Dermis blood vessel endothelial cell (primary cell): ENCODE measurements around the gene NTPCR. TPM values are rescaled to one million over a fixed set of nuclear protein-coding genes. Genes with fewer than 3 reads are reported as not detected.

ENCODE experiments used
- DNase-seq: peaks from one replicate; pipeline ENCODE4 v3.0.0; 2010
- total RNA-seq: library from RNA; depleted of rRNA; stranded (reverse); fragments of >200 nt; gene quantifications from 2 replicates; pipeline ENCODE4 v1.2.3, GENCODE V29; 2014

The NTPCR gene
- total RNA-seq, 1 donor from 2014 or later, result 14.8 TPM

DNA sequence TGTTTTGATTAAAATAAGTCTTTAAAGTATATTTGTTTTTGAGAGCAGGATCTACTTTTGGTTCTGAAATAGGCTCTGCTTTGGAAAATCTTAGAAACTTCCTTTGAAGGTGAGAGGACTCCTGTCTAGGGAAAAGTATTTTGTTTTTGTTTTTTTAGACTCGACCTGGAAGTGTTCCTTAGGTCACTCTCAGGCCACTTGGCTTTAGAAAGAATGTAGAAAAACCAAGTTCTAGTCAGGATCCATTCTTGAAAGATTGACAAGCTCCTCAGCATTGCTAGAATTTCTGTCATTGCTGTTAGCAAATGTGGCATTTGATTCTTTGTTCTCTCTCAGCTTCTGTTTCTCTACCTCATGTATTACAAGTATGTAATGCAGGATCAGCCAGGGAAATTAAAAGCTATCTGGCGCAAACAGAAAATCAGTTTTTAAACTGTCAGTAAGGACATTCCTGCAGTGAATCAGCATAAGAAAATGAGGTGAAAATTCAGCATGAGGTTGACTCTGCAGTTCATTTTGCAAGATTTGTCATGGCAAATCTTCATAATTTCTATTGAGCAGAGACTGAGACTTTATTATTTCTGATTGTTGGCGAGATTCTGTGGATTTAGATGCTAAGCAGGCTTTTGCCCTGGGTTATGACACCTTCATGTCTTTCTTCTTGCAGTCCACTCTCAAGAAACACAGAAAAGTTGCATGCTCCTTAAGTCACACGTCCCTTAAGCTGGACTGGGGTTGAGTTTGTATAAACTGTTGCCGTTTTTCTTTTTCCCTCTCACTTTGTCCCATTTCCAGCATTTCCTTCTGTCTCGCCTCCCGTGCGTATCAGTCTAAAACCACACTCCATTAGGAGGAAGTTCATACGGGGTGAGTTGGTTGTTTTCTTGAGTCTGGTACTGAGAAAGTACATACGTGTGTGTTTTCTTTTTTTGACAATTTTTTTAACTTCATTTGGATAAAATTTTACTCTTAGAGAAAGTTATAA lies 12.6 kb downstream of the NTPCR start:
- DNase-seq, result peak; percentile 33

DNA sequence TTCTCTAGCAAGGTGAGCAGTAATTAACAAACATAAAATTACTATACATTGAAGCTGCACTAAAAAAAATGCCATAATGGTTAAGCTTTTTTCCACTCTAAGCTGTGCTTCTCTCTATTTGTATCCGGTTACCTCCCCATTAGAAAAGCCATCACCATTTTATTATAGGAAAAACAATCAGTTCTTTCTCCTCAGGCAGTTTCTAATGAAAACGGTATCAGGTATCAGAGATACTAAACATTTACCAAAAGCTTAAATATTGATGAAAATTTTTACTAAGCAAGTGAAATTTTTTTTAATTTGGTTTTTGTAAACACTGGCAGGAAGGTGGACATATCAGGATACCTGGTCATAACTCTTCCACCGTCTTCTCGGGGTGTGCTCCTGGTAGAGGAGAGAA lies 14.2 kb downstream of the NTPCR start:
- DNase-seq, result no peak

DNA sequence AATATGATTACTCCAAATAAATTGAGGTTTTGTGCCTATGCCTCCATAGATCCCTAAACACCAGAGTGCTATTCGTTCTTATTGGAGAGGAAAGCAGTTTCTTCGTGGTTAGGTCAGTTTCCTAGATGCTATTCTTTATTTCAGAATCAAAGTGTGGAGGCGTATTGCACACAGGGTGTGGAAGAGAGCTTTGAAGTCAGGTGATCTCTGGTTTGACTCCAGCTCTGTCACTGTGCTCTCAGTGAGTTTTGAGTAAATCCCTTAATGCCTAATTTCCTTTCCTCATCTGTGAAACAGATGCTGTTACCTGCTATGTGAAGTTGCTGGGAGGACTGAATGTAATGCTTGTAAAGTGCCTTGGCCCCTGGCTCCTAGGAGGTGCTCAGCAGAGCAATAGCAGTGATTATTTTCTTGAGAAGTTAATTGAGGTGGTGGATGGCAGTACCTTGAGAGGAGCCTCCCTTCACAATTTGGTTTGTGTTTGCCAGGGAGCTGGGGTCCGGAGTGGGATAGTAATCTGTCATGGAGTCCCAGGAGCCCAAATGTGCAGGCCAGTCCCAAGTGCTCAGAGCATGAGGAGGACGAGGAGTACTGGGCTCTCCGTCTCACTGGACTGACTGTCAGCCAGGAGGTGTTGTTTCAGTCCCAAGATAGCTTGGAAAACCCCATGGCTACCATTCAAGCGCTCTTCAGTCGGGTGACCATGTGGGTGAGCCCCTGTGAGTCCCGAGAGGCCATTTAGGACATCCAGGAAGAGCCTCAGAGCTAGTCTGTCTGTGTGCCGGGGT lies 14.9 kb downstream of the NTPCR start:
- DNase-seq, result no peak

DNA sequence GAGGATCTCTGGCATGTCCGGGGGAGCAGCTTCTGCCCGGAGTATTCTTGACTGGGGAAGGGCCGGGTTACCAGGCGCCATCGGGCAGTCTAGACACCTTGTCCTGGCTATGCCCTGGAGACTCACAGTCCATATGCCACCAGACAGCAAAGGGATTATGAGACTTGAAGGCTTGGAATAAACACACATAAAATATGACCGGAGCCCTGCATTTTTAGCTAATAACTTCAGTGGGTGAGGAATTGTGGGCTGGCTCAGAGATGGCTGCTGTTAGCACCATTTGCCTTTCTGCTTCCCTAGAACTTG lies 15.5 kb downstream of the NTPCR start:
- DNase-seq, result no peak

DNA sequence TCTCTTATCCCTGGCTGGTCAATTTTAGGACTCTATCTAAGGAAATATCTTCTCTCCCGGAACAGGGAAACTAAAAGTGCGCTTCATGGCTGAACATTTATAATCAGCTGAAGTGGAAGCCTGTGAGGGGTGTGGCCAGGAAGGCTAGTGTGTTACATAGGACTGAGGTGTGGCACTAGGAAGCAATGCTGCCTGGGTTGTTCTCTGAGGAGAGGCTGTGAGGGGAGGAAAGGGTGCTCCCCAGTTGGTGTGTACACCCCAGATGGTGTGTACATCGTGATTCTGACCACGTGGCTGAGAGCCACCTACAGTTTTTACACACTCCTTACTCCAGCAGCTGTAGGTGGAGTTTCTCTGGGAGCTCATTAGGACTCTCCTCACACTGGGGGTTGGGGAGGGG lies 16.3 kb downstream of the NTPCR start:
- no peak for DNase-seq

DNA sequence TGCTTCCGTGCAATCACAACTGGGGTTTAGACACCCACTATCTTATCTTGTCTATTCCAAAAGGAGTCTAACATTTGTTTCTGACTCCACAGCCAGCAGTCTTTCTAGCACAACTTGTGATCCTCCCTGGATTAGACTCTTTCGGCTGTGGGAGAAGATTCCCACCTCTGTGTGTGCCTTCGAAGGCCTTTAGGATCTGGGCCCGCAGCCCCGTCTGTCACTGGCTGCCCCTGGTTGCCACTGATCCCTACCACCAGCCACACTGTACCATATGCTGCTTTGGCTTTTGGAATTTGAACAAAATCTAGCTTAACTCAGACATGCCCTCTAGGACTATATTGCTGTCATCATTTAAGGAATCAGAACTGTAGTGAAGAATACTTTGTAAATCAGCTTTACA lies 18.0 kb downstream of the NTPCR start:
- DNase-seq, result no peak

DNA sequence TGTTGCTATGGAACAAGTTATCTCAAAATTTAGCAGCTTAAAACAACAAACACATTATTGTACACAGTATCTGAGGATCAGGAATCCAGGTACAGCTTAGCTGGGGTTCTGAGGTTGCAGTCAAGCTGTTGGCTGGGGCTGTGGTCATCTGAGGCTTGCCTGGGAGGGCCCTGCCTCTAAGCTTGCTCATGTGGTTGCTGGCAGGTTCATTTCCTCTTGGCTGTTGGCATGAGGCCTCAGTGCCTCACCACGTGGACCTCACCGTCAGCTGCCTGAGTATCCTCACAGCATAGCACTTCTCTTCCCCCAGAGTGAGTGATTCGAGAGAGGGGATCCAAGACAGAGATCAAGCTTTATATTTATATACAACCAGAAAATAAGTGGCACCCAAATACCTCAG lies 18.6 kb downstream of the NTPCR start:
- peak; percentile 47 for DNase-seq

DNA sequence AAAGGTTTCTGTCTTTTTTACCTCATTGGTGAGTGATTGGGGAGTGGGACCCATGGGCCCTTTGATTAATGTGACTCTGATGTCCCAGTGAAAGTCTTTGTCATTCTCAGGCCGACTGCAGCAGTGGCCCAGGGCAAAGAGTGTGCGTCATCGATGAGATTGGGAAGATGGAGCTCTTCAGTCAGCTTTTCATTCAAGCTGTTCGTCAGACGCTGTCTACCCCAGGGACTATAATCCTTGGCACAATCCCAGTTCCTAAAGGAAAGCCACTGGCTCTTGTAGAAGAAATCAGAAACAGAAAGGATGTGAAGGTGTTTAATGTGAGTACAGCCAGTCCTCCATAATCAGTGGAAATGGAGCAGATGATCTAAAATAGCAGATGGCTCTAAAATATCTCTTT lies 19.4 kb downstream of the NTPCR start:
- DNase-seq, result no peak

DNA sequence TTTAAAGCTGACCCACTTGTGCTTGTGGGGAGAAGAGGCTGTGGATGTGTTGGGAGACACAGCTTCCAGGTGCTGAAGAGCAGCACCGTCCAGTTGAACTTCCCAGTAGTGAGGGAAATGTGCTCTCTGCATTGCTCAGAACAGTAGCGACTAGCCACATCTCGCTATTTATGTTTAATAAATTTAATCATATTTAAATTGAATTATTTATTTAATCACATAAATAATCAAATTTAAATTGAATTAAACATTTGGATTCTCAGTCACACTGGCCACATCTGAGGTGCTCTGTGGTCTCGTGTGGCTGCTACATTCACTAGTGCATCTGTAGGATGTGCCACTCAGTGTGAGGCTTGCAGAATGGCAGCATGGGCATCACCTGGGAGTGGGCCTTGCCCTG lies 20.1 kb downstream of the NTPCR start:
- DNase-seq, result no peak

DNA sequence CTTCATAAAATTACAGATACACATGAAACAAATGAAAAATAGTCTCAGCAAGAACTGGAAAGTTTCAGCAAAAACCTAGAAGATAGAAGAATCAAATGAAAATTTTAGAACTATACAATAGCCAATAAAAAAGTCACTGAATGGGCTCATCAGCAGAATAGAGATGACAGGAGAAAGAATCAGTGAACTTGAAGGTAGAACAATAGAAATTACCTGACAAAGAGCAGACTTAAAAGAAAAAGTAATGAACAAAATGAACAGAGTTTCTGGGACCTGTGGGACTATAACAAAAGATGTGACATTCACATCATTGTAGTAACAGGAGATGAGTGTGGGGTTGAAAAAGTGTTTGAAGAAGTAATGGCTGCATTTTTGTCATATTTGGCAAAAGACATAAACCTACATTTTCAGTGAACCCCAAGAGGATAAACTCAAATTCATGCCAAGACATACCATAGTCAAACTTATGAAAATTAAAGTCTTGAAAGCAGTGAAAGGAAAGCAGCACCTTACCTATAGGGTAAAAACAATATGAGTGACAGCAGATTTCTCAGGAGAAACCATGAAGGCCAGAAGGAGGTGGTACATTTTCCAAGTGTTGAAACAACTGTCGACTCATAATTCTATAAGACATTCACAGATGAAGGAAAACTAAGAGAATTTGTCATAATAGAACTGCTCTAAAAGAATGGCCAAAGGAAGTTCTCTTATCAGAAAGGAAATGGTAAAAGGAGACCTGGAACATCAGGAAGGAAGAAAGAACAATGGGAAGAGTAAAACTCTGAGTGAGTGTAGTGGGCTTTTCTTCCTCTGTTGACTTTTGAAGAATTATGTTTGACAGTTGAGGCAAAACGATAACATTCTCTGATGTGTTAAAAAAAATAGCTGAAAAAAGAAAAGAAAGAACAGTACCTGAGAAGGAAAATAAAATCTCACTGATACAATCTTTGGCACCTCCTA lies 23.5 kb downstream of the NTPCR start:
- DNase-seq, result peak; percentile 26

DNA sequence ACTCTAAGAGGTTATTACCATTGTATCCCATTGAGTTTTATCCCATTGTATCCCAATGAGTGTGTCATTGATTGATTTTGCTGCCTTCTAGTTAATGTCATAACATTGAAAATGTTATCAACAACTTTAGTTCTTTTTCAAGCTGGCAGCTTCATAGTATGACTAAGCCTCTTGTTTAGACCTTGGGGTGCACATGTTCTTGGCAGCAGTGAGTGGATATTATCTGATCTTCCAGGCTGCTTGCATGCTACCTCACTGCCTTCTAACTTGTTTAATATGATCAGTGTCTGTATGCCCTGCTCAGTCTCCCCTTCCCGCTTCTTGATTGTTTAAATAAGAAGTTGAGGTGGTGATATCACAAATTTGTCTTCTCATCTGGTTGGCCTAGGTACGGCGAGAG lies 24.6 kb downstream of the NTPCR start:
- peak; percentile 15 for DNase-seq

DNA sequence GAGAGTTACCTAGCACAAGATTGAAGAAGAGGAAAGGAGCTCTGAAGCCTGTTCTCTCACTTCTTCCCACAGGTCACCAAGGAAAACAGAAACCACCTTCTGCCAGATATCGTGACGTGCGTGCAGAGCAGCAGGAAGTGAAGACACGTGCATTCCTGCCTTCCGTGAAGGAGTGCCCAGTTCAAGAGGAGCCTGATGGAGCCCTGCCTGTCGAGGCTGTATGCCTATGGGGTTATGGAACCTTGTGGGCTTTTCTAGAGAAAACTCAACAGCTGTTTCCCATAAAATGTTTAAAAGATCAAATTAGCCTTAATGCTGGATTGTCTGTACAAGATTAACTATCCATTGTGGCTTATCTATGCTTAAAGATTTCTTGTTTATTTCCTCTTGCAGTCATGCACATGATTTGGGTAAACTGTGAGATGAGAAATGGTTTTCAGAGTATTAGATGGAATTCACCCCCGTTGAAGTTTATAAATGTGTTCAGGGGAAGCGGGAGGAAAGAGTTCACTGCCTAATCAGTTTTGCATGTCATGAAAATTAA lies 27.8 kb downstream of the NTPCR start:
- no peak for DNase-seq

DNA sequence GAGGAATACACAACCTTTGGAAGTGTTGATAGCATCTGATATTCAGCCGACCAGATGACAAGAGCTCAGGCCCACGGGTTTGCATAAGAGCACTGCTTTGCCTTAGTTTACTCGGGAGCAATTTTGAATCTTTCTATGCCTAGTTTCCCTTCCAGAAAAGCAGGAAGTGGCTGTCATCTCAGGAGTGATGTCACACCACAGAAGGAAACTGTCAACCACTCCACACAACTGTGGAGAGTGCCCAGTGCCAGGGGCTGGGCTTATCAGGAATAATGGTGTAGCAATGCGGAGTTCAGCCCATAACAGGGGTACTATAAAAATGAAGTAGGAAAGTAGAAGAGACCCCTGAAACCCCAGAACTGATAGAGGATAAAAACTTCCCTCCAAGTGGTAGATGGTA lies 28.4 kb downstream of the NTPCR start:
- no peak for DNase-seq

DNA sequence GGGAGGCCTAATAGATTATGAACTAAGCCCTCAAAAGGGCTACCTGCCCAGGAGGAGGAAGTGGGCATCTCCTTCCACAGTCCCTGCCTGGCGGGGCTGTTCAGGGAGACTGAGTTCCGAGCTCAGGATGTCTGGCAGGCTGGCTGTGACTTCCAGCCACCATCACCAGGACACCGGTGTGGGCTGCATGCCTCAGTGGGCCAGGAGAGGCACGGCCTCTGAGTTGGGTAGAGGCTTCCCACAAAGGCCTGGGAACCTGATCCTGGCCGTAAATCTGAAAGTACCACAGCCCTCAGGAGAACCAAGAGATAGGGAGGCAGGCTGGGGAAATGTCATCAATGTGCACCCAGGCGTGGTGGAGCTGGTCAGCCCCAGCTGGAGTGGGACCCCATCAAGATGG lies 29.1 kb downstream of the NTPCR start:
- no peak for DNase-seq

DNA sequence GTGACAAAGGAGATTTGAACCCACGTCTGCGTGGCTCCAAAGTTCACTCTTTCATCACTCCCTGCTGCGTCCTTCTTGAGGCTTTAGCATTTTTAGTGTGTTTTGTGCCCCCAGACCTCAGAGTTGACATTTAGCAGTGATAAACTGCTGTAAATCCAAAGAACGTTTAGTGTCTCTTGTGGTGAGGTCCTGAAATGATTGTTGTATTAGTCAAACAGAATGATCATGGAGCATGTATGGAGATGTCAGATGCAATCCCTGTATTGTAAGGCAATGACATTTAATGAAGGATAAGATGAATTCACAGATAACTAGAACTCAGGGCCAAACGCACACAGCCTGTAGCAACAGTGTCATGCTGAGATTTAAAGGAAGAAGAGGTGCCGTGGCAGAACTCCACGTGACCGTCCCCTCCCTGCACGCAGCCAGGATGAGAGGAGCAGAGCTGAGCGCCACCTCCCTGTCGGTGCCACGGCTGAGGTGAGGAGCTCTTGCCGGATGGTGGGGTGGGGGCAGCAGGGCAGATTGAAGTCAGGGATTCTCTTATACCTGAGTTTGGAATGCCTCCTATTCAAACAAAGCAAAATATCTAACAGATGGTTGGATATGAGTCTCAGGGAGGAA lies 30.1 kb downstream of the NTPCR start:
- DNase-seq, result no peak

DNA sequence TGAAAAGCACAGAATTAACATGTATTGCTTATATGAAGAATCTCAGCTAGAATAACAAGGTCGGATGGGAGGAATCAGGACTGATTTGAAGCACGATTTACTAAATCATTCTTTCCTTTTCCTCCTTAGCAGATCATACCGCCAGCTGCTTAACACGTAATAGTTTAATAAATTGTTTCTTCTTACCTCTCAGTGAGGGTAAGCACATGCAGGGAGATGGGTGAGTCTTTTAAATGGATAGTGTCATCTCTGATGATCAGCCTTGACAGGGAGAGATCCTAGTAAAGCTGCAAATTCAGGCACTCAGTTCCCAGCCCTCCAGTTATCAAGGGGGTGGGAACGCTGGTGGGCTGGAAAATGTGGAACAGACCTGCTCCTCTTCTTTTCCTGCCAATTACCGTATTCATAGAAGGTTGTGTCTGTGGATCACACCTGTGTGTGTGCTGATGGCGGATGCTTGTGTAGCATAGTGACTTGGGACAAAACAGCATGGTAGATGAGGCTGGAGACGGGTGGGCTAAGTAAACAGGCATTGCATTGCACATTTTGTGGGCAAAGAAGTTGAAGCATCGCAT lies 30.7 kb downstream of the NTPCR start:
- no peak for DNase-seq

DNA sequence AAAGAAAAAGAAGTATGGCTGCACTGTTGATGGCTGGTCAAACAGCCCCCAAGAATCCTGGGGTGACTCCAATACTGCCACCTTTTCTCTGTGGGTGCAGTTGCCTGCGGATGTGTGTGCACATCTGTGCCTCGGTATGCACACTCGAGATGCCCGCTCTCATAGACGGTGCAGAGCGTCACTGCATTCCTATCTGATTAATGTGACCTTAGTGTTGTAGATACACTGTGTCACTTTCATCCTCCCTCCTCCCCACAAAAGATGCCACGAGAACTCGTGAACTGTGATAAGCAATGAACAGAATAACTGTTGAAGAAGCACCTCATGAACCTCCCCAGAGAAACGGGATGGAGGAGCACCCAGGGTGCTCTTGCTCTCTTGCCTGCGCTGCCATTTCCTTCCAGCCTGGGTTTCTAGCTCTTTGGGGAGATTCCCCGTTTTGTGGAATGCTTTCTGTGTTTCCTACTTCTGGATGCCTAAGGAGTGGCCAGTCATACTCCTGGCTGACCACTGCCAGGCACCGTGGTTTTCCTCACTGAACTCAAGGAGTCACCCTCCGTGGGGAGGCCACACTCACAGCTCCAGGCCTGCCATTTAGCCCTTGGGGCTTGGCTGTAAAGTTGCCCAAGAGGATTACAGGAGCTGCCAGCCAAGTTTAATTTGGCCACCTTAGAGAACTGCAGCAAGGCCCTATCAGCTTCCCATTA lies 32.0 kb downstream of the NTPCR start:
- DNase-seq, result no peak

DNA sequence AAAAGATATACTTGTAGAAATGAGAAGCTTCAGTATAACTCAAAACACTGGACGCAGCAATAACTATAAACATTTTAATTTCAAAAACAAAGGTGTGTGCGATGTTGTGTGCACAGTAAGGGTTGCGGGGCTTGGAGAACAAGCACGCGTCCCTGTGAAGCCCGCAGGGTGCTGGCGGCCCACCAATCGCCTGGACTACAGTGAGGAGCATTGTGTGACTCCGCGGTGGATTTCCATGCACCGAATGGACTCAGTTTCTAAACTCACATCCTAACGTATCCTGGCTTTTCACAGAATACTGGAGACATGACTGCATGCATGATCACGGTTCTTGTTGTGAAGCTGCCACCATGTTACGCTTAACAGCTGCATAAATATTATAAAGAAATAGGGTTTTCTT lies 33.0 kb downstream of the NTPCR start:
- DNase-seq, result no peak

DNA sequence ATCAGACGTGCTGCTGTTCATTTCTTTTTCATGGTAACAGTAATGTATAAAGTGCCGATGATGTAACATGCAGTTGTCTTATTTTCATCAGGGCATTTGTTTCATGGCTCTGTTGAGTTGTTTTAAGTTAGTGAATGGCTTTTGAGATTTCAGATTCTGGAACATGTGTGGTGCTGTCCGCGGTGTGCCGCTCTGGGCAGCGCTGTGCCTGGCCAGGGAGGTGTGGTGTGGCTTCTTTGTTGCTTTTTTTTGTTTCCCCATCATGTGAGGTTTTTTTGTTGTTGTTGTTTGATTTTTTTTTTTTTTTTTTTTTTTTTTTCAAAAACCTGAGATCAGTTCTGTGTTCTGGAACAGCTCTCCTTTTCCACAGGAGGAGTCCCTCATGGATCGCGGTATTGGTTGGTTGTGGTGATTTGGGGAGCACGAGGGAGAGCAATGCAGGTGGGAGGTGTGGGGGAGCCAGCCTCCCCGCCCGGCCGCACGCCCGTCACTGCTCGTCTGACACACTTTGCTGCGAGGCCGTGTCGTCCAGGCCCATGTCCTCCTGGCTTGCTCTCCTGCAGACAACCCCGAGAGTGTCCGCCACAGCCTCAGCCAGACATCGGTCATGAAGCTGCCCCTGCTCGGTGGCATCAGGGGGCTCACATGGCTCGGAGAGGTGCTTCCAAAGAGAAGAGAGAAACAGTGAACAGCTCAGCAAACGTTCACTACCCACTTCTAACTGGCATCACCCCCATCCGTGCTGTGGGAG lies 33.6 kb downstream of the NTPCR start:
- DNase-seq, result no peak
